ENCODE measurements around the gene CWC25. TPM values are rescaled to one million over a fixed set of nuclear protein-coding genes. Genes with fewer than 3 reads are reported as not detected.

CWC25 gene
- total and polyA plus RNA-seq, 9 of the 15 experiments (the other 6 are each of a cell fraction or from before 2014, with no cell fraction given) = 16.5 to 27.4 (median 23.0) TPM

- TF ChIP-seq ZBTB5 (IDR thresholded peaks at IDR 0.05) (no peak), ZNF354B (CRISPR knock-in tag; IDR thresholded peaks at IDR 0.05) (no peak), HSF4 (CRISPR knock-in tag; IDR thresholded peaks at IDR 0.05; ENCODE audit: borderline replicate concordance) (no peak), OTX1 (CRISPR knock-in tag; IDR thresholded peaks at IDR 0.05) (no peak), RBM25 (IDR thresholded peaks at IDR 0.05; ENCODE audit: low read depth, low read length, severe bottlenecking) (no peak), DMBX1 (CRISPR knock-in tag; IDR thresholded peaks at IDR 0.05; ENCODE audit: borderline replicate concordance) (no peak), ZNF318 (IDR thresholded peaks at IDR 0.05; ENCODE audit: borderline replicate concordance in 1 of 2, low read depth in 1 of 2) (no peak), RFX1 (IDR thresholded peaks at IDR 0.05) (no peak), PRDM10 (IDR thresholded peaks at IDR 0.05; ENCODE audit: partially characterized antibody) (no peak), PCBP2 (IDR thresholded peaks at IDR 0.05; ENCODE audit: low read depth, low read length, poor library complexity, severe bottlenecking) (no peak), SNRNP70 (optimal IDR thresholded peaks at IDR 0.05; ENCODE audit: low read depth, low read length) (no peak)
Observed at GRCh38 chr17:38761612-38762011, 63.5 kb downstream of the CWC25 start (continued).

Measured in K562 (cell line).